Colonic mucosa (tissue), 4 donors: Measurements from ENCODE around the gene CTSF. TPM values are rescaled to one million over a fixed set of nuclear protein-coding genes. Genes with fewer than 3 reads are reported as not detected.
A peak's percentile ranks its signal among the peaks of the same experiment; 100 is the strongest.
"Not testable (repeated sequence)": the region's sequence is repeated elsewhere in the genome, so short reads cannot be mapped to it uniquely, and the experiment has no call there.

Experiments used
- DNase-seq: peaks from one replicate; pipeline ENCODE4 v3.0.0-alpha.2; 2020
- H3K27ac ChIP-seq: fragments of 200-600 bp; one replicate; pipeline ENCODE4 v1.8.0; 2021
- H3K27me3 ChIP-seq: fragments of 200-600 bp; one replicate; pipeline ENCODE4 v1.8.0; 2021
- H3K36me3 ChIP-seq: fragments of 200-600 bp; one replicate; pipeline ENCODE4 v1.8.0; 2021
- H3K4me1 ChIP-seq: fragments of 200-600 bp; one replicate; pipeline ENCODE4 v1.8.0; 2021; ENCODE audit warnings: mild to moderate bottlenecking
- H3K4me3 ChIP-seq: fragments of 200-600 bp; one replicate; pipeline ENCODE4 v1.8.0; 2021
- H3K9ac ChIP-seq, 2 donors: one replicate each; pipeline ENCODE4 v1.7.0; 2013; ENCODE audit warnings: control low read depth in 2 of 2, low read depth in 2 of 2, low read length in 2 of 2
- H3K9me3 ChIP-seq: fragments of 200-600 bp; one replicate; pipeline ENCODE4 v1.8.0; 2021
- CTCF ChIP-seq: fragments of 200-600 bp; IDR thresholded peaks from one replicate; pipeline ENCODE4 v1.8.0; 2022; ENCODE audit warnings: antibody characterized with exemption, mild to moderate bottlenecking
- intact Hi-C: fragments of 100-400 bp; cut with DNase I; formaldehyde crosslinking; loops from one replicate; pipeline ENCODE4 v1.14.1; 2022
- total RNA-seq, 2 donors: library from RNA; stranded (reverse); fragmentation: NEBNext Ultra II Directional in 1 of 2; extraction: Animal tissue kit (Norgen Biotek cat#: 25700) in 1 of 2; gene quantifications; one replicate each; pipeline ENCODE4 v1.2.1, GENCODE V29; 2021
- donor health status: healthy.
- donor health status: DM: no; HTN: no; CAD: no.
- donor health status: DM: no; HTN: no; CAD: no.

The CTSF gene
- total RNA-seq, 2 donors from 2014 or later = 3.1 to 17.3 TPM

DNA sequence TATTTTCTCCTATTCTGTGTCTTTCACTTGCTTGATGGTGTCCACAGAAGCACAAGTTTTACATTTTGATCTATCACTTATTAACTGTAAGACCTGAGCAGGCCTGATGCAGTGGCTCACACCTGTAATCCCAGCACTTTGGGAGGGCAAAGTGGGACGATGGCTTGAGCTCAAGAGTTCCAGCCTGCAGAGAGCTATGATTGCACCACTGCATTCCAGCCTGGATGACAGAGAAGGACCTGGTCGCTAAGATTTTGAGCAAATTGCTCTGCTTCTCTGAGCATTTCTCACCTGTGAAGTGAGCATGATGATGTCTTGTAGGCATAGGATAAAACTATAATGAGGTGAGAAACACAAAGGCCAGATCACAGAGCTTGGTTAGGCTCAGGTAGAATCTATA, 17.7 kb upstream of the CTSF start:
- TF ChIP-seq CTCF = no peak
- Histone ChIP-seq H3K9ac (no peak overlapping the region), H3K4me3 (no peak overlapping the region), H3K4me1 (no peaks in the 10 kb centered on the region), H3K36me3 (no peaks in the 10 kb centered on the region), H3K9me3 (no peaks in the 10 kb centered on the region), H3K27ac (no peak overlapping the region), H3K27me3 (no peaks in the 10 kb centered on the region)
- intact Hi-C loops = no loop called here
- no peak for DNase-seq

DNA sequence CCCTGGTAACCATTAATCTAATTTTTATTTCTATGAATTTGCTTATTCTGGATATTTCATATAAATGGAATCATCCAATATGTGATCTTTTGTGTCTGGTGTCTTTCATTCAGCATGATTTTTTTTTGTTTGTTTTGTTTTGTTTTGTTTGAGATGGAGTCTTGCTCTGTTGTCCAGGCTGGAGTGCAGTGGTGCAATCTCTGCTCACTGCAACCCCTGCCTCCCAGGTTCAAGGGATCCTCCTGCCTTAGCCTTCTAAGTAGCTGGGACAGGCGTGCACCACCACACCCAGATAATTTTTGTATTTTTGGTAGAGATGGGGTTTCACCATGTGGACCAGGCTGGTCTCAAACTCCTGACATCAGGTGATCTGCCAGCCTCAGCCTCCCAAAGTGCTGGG, 17.0 kb upstream of the CTSF start:
- intact Hi-C loops = not testable (repeated sequence)

GRCh38 chr11:66582565-66583147, 14.2 kb upstream of the CTSF start:
- intact Hi-C loops, H3K36me3 ChIP-seq, H3K9ac ChIP-seq, H3K4me3 ChIP-seq, H3K9me3 ChIP-seq, DNase-seq, H3K27ac ChIP-seq, H3K27me3 ChIP-seq, H3K4me1 ChIP-seq: not testable (repeated sequence)

More for the DNA sequence above, 17.0 kb upstream of the CTSF start:
- DNase-seq, H3K9me3 ChIP-seq, H3K27ac ChIP-seq, H3K36me3 ChIP-seq, H3K4me1 ChIP-seq, H3K27me3 ChIP-seq, H3K9ac ChIP-seq, H3K4me3 ChIP-seq: not testable (repeated sequence)

- DNase-seq = no peak
- intact Hi-C loops = no loop called here
- H3K36me3 ChIP-seq = no peaks in the 10 kb centered on the region
- TF ChIP-seq CTCF = no peak
- no peak overlapping the region for H3K27ac ChIP-seq
- no peaks in the 10 kb centered on the region for H3K4me1 ChIP-seq
- no peak overlapping the region for H3K4me3 ChIP-seq
- no peaks in the 10 kb centered on the region for H3K27me3 ChIP-seq
- H3K9ac ChIP-seq = no peak overlapping the region
- no peaks in the 10 kb centered on the region for H3K9me3 ChIP-seq
Observed at GRCh38 chr11:66581261-66581660, 12.9 kb upstream of the CTSF start.

DNA sequence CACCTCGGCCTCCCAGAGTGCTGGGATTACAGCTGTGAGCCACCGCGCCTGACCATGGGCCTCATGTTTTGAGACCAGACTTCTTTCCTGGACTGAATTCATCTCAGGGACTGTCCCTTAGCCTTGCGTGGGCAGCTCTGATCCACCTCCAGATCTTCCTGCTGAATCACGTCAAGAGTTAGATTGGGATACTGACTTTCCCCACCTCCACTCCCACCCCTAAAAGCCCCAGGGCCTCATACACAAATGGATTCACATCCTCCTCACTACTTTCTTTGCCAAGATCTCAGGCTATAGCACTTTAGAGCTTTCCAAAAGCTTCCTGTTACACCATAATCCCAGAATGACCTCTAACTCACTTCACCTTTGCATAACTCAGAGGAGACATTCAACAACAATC, 12.4 kb upstream of the CTSF start:
- intact Hi-C loops = no loop called here
- Histone ChIP-seq H3K4me1 (no peaks in the 10 kb centered on the region), H3K36me3 (no peaks in the 10 kb centered on the region), H3K9ac (no peak overlapping the region), H3K4me3 (no peak overlapping the region), H3K9me3 (no peaks in the 10 kb centered on the region), H3K27me3 (no peaks in the 10 kb centered on the region), H3K27ac (no peak overlapping the region)
- DNase-seq = no peak
- TF ChIP-seq CTCF = no peak

DNA sequence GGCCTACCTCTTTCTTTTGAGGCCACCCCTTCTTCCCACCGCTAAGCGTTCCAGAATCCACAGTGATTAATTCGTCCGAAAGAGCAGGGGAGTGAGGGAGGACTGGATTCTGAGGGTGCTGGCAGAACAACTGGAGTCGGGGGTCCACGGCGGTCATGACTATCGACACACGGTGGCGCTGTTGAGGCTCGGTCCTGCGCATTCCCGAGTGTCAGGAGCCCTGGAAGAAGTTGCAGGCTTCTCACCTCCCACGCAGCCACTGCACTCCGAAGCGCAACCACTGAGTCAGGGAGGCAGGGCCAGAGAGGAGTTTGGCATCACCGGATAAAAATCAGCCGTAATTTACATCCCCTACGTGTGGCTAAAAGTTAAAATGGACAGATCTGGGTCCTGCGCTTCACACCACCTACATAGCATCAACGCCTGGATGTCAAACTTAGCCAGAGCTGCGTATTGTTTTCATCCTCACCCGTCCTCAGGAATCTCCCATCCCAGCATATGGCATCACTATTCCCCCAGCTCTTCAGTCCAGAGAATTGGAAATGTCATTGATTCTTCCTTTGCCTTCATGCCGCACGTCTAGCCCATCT, 10.7 kb upstream of the CTSF start:
- H3K27me3 ChIP-seq = no peaks in the 10 kb centered on the region
- no peaks in the 10 kb centered on the region for H3K4me1 ChIP-seq
- H3K9ac ChIP-seq = no peak overlapping the region
- TF ChIP-seq CTCF = peak; percentile 65
- DNase-seq = peak; percentile 73
- H3K4me3 ChIP-seq = no peak overlapping the region
- intact Hi-C loops = no loop called here
- H3K9me3 ChIP-seq = no peaks in the 10 kb centered on the region
- H3K27ac ChIP-seq = no peak overlapping the region
- no peaks in the 10 kb centered on the region for H3K36me3 ChIP-seq
